ENCODE data around the gene IP6K1.

DNA sequence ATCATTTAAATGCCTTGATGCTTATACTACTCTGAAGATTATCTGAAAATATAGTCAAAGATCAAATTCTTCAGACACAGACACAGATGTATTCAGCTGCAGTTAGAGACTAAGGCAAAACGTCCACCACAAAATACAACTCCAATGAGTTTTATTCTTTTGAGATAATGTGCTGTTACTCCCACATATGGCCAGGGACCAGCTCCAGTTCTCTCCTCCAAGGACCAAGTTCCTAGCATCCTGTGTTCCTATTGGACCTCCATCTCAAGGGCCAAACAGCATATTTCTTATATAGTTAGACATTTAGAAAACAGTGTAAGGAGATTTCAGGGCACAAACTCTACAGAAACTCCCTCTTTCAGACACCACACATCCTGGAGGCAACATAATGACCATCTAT is 27.1 kb downstream of the IP6K1 start:
- TF ChIP-seq, protein P1, sequence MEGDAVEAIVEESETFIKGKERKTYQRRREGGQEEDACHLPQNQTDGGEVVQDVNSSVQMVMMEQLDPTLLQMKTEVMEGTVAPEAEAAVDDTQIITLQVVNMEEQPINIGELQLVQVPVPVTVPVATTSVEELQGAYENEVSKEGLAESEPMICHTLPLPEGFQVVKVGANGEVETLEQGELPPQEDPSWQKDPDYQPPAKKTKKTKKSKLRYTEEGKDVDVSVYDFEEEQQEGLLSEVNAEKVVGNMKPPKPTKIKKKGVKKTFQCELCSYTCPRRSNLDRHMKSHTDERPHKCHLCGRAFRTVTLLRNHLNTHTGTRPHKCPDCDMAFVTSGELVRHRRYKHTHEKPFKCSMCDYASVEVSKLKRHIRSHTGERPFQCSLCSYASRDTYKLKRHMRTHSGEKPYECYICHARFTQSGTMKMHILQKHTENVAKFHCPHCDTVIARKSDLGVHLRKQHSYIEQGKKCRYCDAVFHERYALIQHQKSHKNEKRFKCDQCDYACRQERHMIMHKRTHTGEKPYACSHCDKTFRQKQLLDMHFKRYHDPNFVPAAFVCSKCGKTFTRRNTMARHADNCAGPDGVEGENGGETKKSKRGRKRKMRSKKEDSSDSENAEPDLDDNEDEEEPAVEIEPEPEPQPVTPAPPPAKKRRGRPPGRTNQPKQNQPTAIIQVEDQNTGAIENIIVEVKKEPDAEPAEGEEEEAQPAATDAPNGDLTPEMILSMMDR (IDR thresholded peaks at IDR 0.05; ENCODE audit: low read length): no peak
- no peak for TF ChIP-seq EZH2 (IDR thresholded peaks at IDR 0.05; ENCODE audit: borderline replicate concordance, low read length)

Measured in OCI-LY1 (cell line).